PC-3 (cell line): ENCODE data around the gene IFNA2. TPM values are rescaled to one million over a fixed set of nuclear protein-coding genes. Genes with fewer than 3 reads are reported as not detected.
"Not testable (repeated sequence)": the region's sequence is repeated elsewhere in the genome, so short reads cannot be mapped to it uniquely, and the experiment has no call there.

Source experiments
- ATAC-seq: fragments of 200-7000 bp; cut with Tn5 transposase; 2 replicates; pipeline ENCODE4 v1.9.1; 2020; ENCODE audit warnings: mild to moderate bottlenecking, moderate library complexity
- Bru-seq: library from RNA; stranded (reverse); fragments of 400-500 nt; gene quantifications from one replicate; lab custom pipeline; 2021; lab: Mats Ljungman, UMichigan
- BruChase-seq, 2 experiments: library from RNA; stranded (reverse); fragments of 400-500 nt; gene quantifications; one replicate each; lab custom pipeline; 2021; lab: Mats Ljungman, UMichigan
- BruUV-seq: library from RNA; stranded (reverse); fragments of 400-500 nt; replicated peaks from 2 replicates; lab custom pipeline; 2021; lab: Mats Ljungman, UMichigan
- CTCF ChIA-PET: fragments of 300-600 bp; sonication (Branson Sonifier 250); formaldehyde crosslinking; loops from one replicate; lab custom pipeline; 2022; ENCODE audit warnings: antibody characterized with exemption; lab: Charles Lee
- POLR2A ChIA-PET: fragments of 300-600 bp; sonication (Branson Sonifier 250); formaldehyde crosslinking; loops from one replicate; lab custom pipeline; 2022; ENCODE audit warnings: antibody characterized with exemption; ENCODE audit not compliant: unreplicated experiment; lab: Charles Lee
- DNase-seq: peaks from one replicate; pipeline ENCODE4 v3.0.0-alpha.2; 2015
- H2AFZ ChIP-seq: fragments of 300-600 bp; sonication (generic); 2 replicates; pipeline ENCODE4 v1.6.0; 2016; ENCODE audit warnings: antibody characterized with exemption, low read length
- H3F3A ChIP-seq: fragments of 300-600 bp; sonication (generic); one replicate; pipeline ENCODE4 v1.6.0; 2017; ENCODE audit warnings: antibody characterized with exemption, low read length, control low read depth, mild to moderate bottlenecking; ENCODE audit not compliant: unreplicated experiment
- H3K27ac ChIP-seq: fragments of 300-600 bp; sonication (generic); 2 replicates; pipeline ENCODE4 v1.5.1; 2016; ENCODE audit warnings: mild to moderate bottlenecking, low read length
- H3K27me3 ChIP-seq: fragments of 300-600 bp; sonication (generic); 2 replicates; pipeline ENCODE4 v1.6.1; 2016; ENCODE audit warnings: low read length, mixed read lengths
- H3K36me3 ChIP-seq: fragments of 300-600 bp; sonication (generic); 2 replicates; pipeline ENCODE4 v1.6.1; 2016; ENCODE audit warnings: low read depth, mixed run types, low read length, mixed read lengths
- H3K4me1 ChIP-seq: fragments of 300-600 bp; sonication (generic); 2 replicates; pipeline ENCODE4 v1.5.1; 2016; ENCODE audit warnings: low read length; ENCODE audit not compliant: insufficient read depth
- H3K4me2 ChIP-seq: fragments of 300-600 bp; sonication (generic); 2 replicates; pipeline ENCODE4 v1.6.0; 2016; ENCODE audit warnings: low read length
- H3K4me3 ChIP-seq: fragments of 300-600 bp; sonication (generic); 2 replicates; pipeline ENCODE4 v1.5.1; 2016; ENCODE audit warnings: mild to moderate bottlenecking, low read length, mixed read lengths
- H3K79me2 ChIP-seq: fragments of 300-600 bp; sonication (generic); 2 replicates; pipeline ENCODE4 v1.6.1; 2017; ENCODE audit warnings: low read length, mixed read lengths
- H3K9ac ChIP-seq: fragments of 300-600 bp; sonication (generic); 2 replicates; pipeline ENCODE4 v1.6.0; 2016; ENCODE audit warnings: mild to moderate bottlenecking, low read length
- H3K9me2 ChIP-seq: fragments of 300-600 bp; sonication (generic); replicated peaks from 2 replicates; pipeline ENCODE4 v1.6.1; 2016; ENCODE audit warnings: mixed run types, low read length, mixed read lengths
- H3K9me3 ChIP-seq: fragments of 300-600 bp; sonication (generic); 2 replicates; pipeline ENCODE4 v1.6.1; 2016; ENCODE audit warnings: low read length, mixed read lengths
- H4K20me1 ChIP-seq: fragments of 300-600 bp; sonication (generic); 2 replicates; pipeline ENCODE4 v1.6.1; 2016; ENCODE audit warnings: low read length, mixed read lengths
- EZH2 ChIP-seq: fragments of 300-600 bp; sonication (generic); IDR thresholded peaks from one replicate; pipeline ENCODE4 v1.6.1; 2017; ENCODE audit warnings: antibody characterized with exemption, mild to moderate bottlenecking, low read length; ENCODE audit not compliant: unreplicated experiment
- EZH2phosphoT487 ChIP-seq: fragments of 300-600 bp; sonication (generic); IDR thresholded peaks from 2 replicates; pipeline ENCODE4 v1.6.1; 2018; ENCODE audit warnings: mild to moderate bottlenecking, antibody characterized with exemption, low read length, borderline replicate concordance
- intact Hi-C: fragments of 100-400 bp; cut with micrococcal nuclease; formaldehyde crosslinking; loops from 2 replicates; pipeline ENCODE4 v1.9.0; 2023
- long read RNA-seq: library from polyadenylated mRNA; unstranded; transcript quantifications from one replicate; pipeline ENCODE4 v2.0.0, GENCODE V29; 2021; ENCODE audit not compliant: unreplicated experiment
- total RNA-seq: library from RNA; depleted of rRNA; stranded (reverse); fragments of >200 nt; gene quantifications from 2 replicates; pipeline ENCODE4 v1.2.3, GENCODE V29; 2014; rRNA removed
- TF ChIP-seq, protein P1 (sequence below): fragments of 300-600 bp; sonication (generic); conservative IDR thresholded peaks from 2 replicates; pipeline ENCODE4 v1.5.1; 2017; ENCODE audit warnings: antibody characterized with exemption, low read depth, mild to moderate bottlenecking, low read length

IFNA2 gene
- not detected in 2 replicates for total RNA-seq
- Bru-seq, nascent RNA: not detected
- BruChase-seq, experiment 1, labeled RNA remaining after a 6-hour chase: percentile 20 among the genes with signal in this experiment
- BruChase-seq, experiment 2, labeled RNA remaining after a 2-hour chase: percentile 31 among the genes with signal in this experiment
- long read RNA-seq: 0 reads

DNA sequence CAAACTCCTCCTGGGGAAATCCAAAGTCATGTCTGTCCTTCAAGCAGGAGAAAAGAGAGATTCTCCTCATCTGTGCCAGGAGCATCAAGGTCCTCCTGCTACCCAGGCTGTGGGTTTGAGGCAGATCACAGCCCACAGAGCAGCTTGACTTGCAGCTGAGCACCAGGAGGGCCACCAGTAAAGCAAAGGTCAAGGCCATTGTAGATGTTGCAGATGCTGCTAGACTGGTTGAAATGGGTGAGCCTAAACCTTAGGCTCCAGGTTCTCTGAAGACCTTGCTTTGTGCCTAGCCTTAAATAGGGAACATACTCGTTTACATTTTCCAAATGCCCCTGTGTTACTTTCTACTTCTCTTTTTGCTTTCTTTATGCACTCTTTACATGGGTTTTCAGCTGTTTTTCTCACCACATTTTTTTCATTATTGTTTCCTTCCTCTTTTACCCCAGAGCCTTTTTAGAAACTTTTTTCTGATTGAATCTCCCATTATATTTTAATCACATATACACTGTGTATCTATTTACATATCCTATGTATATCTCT lies at the start of gene IFNA2:
TSS of gene IFNA2 (minus strand) at position 268 of the 540 bp plus-strand sequence. CDS start at position 199, 69 bp downstream.
- H3K9me3 ChIP-seq: no peaks in the 10 kb centered on the region
- no peaks in the 10 kb centered on the region for H4K20me1 ChIP-seq
- POLR2A ChIA-PET: no interaction called here
- no TSS peak for BruUV-seq
- no peaks in the 10 kb centered on the region for H3K36me3 ChIP-seq
- peaks cover 17% of the 10 kb centered on the region for H3K4me1 ChIP-seq
- H3K9me2 ChIP-seq: no peaks in the 10 kb centered on the region
- no peaks in the 10 kb centered on the region for H3K79me2 ChIP-seq
- no peaks in the 10 kb centered on the region for H3K27me3 ChIP-seq
- H3K4me2 ChIP-seq: no peak within 1 kb of the TSS
- DNase-seq: no peak
- H3F3A ChIP-seq: no peaks in the 10 kb centered on the region
- intact Hi-C loops: no loop called here
- TF ChIP-seq EZH2 (no peak), EZH2phosphoT487 (no peak)
- TF ChIP-seq, protein P1, sequence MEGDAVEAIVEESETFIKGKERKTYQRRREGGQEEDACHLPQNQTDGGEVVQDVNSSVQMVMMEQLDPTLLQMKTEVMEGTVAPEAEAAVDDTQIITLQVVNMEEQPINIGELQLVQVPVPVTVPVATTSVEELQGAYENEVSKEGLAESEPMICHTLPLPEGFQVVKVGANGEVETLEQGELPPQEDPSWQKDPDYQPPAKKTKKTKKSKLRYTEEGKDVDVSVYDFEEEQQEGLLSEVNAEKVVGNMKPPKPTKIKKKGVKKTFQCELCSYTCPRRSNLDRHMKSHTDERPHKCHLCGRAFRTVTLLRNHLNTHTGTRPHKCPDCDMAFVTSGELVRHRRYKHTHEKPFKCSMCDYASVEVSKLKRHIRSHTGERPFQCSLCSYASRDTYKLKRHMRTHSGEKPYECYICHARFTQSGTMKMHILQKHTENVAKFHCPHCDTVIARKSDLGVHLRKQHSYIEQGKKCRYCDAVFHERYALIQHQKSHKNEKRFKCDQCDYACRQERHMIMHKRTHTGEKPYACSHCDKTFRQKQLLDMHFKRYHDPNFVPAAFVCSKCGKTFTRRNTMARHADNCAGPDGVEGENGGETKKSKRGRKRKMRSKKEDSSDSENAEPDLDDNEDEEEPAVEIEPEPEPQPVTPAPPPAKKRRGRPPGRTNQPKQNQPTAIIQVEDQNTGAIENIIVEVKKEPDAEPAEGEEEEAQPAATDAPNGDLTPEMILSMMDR: no peak
- H3K27ac ChIP-seq: peak within 1 kb of the TSS; percentile 25
- CTCF ChIA-PET: no interaction called here
- H2AFZ ChIP-seq: no peak within 1 kb of the TSS
- no peak within 1 kb of the TSS for H3K4me3 ChIP-seq
- ATAC-seq: no peak
- no peak within 1 kb of the TSS for H3K9ac ChIP-seq

DNA sequence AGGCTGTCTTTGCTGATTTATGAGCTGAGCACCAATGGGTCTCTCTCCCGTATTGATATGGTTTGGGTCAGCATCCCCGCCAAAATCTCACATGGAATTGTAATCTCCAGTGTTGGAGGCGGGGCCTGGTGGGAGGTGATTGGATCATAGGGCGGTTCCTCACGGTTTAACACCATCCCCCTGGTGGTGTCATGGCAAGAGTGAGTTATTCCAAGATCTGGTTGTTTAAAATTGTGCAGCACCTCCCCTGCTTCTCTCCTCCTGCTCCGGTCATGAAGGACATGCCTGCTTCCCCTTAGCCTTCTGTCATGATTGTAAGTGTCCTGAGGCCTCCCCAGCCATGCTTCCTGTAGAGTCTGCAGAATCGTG lies 49.8 kb upstream of the IFNA2 start:
- intact Hi-C loops, H3K4me1 ChIP-seq, H2AFZ ChIP-seq, H3K9me2 ChIP-seq, H3K9ac ChIP-seq, H3F3A ChIP-seq, H3K27ac ChIP-seq, H3K27me3 ChIP-seq, BruUV-seq, ATAC-seq, H3K36me3 ChIP-seq, POLR2A ChIA-PET, H3K4me3 ChIP-seq, DNase-seq, H3K4me2 ChIP-seq, H3K79me2 ChIP-seq, H4K20me1 ChIP-seq, H3K9me3 ChIP-seq: not testable (repeated sequence)
- CTCF ChIA-PET: interaction anchor here (0.6 to 1.1 kb wide), 7 partner anchors 12 to 354 kb away, joined by 3 to 11 read pairs (median 4); no protein-coding TSS in a partner anchor

DNA sequence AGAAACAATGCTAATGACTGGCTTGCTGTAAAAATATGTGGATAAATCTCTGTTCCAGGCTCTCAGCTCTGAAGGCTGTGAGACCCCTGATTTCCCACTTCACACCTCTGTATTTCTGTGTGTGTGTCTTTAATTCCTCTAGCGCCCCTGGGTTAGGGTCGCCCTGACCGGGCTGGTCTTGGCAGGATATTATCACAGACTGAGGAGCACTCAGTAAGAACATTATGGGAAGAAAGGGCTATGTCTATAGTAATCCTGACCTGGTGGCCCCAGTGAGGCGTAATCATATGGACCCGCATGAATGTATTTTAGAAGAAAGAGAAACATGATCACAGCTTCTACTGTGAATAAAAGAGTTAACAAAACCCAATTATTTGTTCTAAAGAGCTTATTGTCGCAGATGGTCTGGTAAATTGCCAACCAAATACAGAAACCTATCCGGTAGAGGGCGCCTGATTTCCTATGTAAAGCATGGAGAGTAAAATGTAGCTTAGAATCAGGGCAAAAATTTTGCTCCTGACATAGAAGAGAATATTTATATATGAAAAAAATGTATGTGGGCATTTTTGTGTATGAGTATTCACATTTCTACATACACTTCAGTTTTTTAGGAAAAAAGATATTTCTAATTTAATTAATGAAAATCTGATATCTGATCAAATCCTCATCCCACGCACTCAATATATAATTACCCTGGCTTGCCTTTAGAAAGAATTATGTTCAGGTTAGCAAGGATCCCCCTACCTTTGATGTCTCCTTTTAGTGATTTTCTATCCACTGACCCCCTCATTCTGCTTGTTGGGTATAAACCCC lies 49.2 kb upstream of the IFNA2 start:
- no peak for TF ChIP-seq EZH2
- TF ChIP-seq, protein P1: peak; percentile 73
- Histone ChIP-seq H3K27me3 (no peaks in the 10 kb centered on the region), H3K9ac (no peak overlapping the region), H3K27ac (no peak overlapping the region), H3K4me1 (no peaks in the 10 kb centered on the region), H3K4me3 (no peak overlapping the region), H3K36me3 (no peaks in the 10 kb centered on the region), H3K9me3 (no peaks in the 10 kb centered on the region), H2AFZ (no peak overlapping the region), H3F3A (no peaks in the 10 kb centered on the region), H4K20me1 (no peaks in the 10 kb centered on the region), H3K4me2 (no peak overlapping the region), H3K9me2 (no peaks in the 10 kb centered on the region), H3K79me2 (no peaks in the 10 kb centered on the region)
- POLR2A ChIA-PET: no interaction called here
- CTCF ChIA-PET: interaction anchor here (0.6 to 1.1 kb wide), 7 partner anchors 13 to 355 kb away, joined by 3 to 11 read pairs (median 4); no protein-coding TSS in a partner anchor
- intact Hi-C loops: loop anchor here (1.0 kb wide), 1 partner anchor 355 kb away; no protein-coding TSS in a partner anchor
- DNase-seq: peak; percentile 83
- no peak for ATAC-seq
- BruUV-seq: no TSS peak
